Neuronal stem cell (in vitro differentiated cells): ENCODE data around the gene BTRC.

Experiments used
- DNase-seq: peaks from one replicate; pipeline ENCODE4 v3.0.0-alpha.2; 2013; ENCODE audit warnings: low spot score
- H2AFZ ChIP-seq: one replicate; pipeline ENCODE4 v1.6.1; 2013; ENCODE audit warnings: mild to moderate bottlenecking, low read length, inconsistent platforms
- H2AK5ac ChIP-seq: 2 replicates; pipeline ENCODE4 v1.6.1; 2013; ENCODE audit warnings: low read depth, mild to moderate bottlenecking, inconsistent platforms, low read length, moderate library complexity, mixed read lengths
- H2BK120ac ChIP-seq: 2 replicates; pipeline ENCODE4 v1.6.1; 2013; ENCODE audit warnings: low read depth, mild to moderate bottlenecking, inconsistent platforms, low read length, moderate library complexity, mixed read lengths
- H2BK12ac ChIP-seq: one replicate; pipeline ENCODE4 v1.6.1; 2013; ENCODE audit warnings: low read length, inconsistent platforms
- H2BK15ac ChIP-seq: 2 replicates; pipeline ENCODE4 v1.6.1; 2013; ENCODE audit warnings: mild to moderate bottlenecking, low read length, inconsistent platforms, mixed read lengths
- H2BK5ac ChIP-seq: one replicate; pipeline ENCODE4 v1.6.1; 2013; ENCODE audit warnings: inconsistent platforms, mild to moderate bottlenecking, low read length, moderate library complexity
- H3K14ac ChIP-seq: one replicate; pipeline ENCODE4 v1.6.1; 2013; ENCODE audit warnings: low read length, inconsistent platforms
- H3K18ac ChIP-seq: 2 replicates; pipeline ENCODE4 v1.6.1; 2013; ENCODE audit warnings: low read length, inconsistent platforms
- H3K23ac ChIP-seq: 2 replicates; pipeline ENCODE4 v1.6.1; 2013; ENCODE audit warnings: low read depth, mild to moderate bottlenecking, mixed read lengths, low read length, inconsistent platforms; ENCODE audit not compliant: poor library complexity
- H3K27ac ChIP-seq: replicated peaks from 3 replicates; pipeline ENCODE4 v1.5.1; 2013; ENCODE audit warnings: low read length, inconsistent platforms
- H3K27me3 ChIP-seq, 3 experiments: 2 replicates each; pipeline ENCODE4 v1.6.1; 2013; ENCODE audit warnings: low read length in 3 of 3, mild to moderate bottlenecking in 2 of 3, inconsistent platforms in 1 of 3, low read depth in 1 of 3, mixed read lengths in 1 of 3, moderate library complexity in 1 of 3; ENCODE audit not compliant: control insufficient read depth in 3 of 3, insufficient read depth in 3 of 3
- H3K36me3 ChIP-seq, 2 donors: replicated peaks in 1 of 2; 2 replicates each; pipeline ENCODE4 v1.6.1; 2013; ENCODE audit warnings: low read length in 2 of 2; ENCODE audit not compliant: control insufficient read depth in 2 of 2, insufficient read depth in 2 of 2
- H3K4ac ChIP-seq: 2 replicates; pipeline ENCODE4 v1.6.1; 2013; ENCODE audit warnings: inconsistent platforms, mild to moderate bottlenecking, low read length, moderate library complexity
- H3K4me1 ChIP-seq, 2 donors: 1 replicate in 1 of 2; 2 replicates in 1 of 2; pipeline ENCODE4 v1.6.1; 2013; ENCODE audit warnings: low read length in 2 of 2, low read depth in 1 of 2; ENCODE audit not compliant: control insufficient read depth in 2 of 2, insufficient read depth in 1 of 2
- H3K4me2 ChIP-seq: one replicate; pipeline ENCODE4 v1.6.1; 2013; ENCODE audit warnings: mild to moderate bottlenecking, low read length, inconsistent platforms; ENCODE audit not compliant: insufficient read depth, poor library complexity, severe bottlenecking
- H3K4me3 ChIP-seq, 2 donors: 2 replicates each; pipeline ENCODE4 v1.5.1; 2013; ENCODE audit warnings: low read length in 2 of 2, mild to moderate bottlenecking in 2 of 2, inconsistent platforms in 1 of 2, moderate library complexity in 1 of 2
- H3K79me1 ChIP-seq: one replicate; pipeline ENCODE4 v1.6.1; 2013; ENCODE audit warnings: low read depth, mild to moderate bottlenecking, inconsistent platforms, low read length, moderate library complexity
- H3K9ac ChIP-seq: one replicate; pipeline ENCODE4 v1.6.1; 2013; ENCODE audit warnings: mild to moderate bottlenecking, low read depth, low read length, inconsistent platforms; ENCODE audit not compliant: poor library complexity
- H3K9me3 ChIP-seq, 2 donors: replicated peaks in 1 of 2; 2 replicates each; pipeline versions ENCODE3 to v1.6.1; 2013; ENCODE audit warnings: low read length in 2 of 2, mild to moderate bottlenecking in 2 of 2, inconsistent platforms in 1 of 2, low read depth in 1 of 2, mixed read lengths in 1 of 2, moderate library complexity in 1 of 2; ENCODE audit not compliant: control insufficient read depth in 2 of 2, insufficient read depth in 1 of 2
- H4K8ac ChIP-seq: one replicate; pipeline ENCODE4 v1.6.1; 2013; ENCODE audit warnings: low read depth, mild to moderate bottlenecking, inconsistent platforms, low read length, moderate library complexity
- H4K91ac ChIP-seq: one replicate; pipeline ENCODE4 v1.6.1; 2013; ENCODE audit warnings: low read length, low read depth, mild to moderate bottlenecking, inconsistent platforms; ENCODE audit not compliant: poor library complexity
- WGBS, 2 donors: extraction: QIAGEN DNeasy Blood & Tissue Kit; methylation state at CpG; one replicate each; pipeline ENCODE4 v1.1.7; 2013; ENCODE audit warnings: missing lambda C conversion rate in 2 of 2, mixed read lengths in 1 of 2; ENCODE audit not compliant: insufficient read length in 2 of 2, insufficient replicate concordance in 1 of 2; ENCODE audit errors: extremely low coverage in 2 of 2; 5-methylcytosine and 5-hydroxymethylcytosine counted together

Gene BTRC

DNA sequence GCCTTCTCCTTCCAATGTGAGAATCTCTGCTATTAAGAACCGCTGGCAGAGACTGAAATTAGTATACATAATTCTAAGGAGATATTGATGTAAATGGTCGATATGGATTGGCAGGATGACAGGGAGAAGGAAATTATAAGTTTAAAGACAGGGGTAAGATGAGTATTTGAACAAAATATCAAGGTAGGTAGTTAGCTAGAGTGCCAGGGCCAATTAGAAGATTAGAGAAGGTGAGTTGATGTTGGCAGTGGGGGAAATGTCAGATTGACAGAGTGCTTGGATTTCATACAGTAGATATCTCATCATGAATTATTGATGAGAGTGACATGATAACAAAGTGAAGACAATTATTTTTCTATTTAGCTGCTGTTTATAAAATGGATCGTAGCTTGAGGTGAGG, 74.1 kb downstream of the BTRC start:
- Histone ChIP-seq H2BK5ac (no peak overlapping the region), H3K4ac (no peak overlapping the region), H3K9me3 (no peaks in the 10 kb centered on the region), H3K18ac (no peak overlapping the region), H3K4me3 (no peak overlapping the region), H2BK15ac (no peak overlapping the region), H3K4me2 (no peak overlapping the region), H4K91ac (no peak overlapping the region), H2BK120ac (no peak overlapping the region), H3K23ac (no peak overlapping the region), H3K36me3 (no peaks in the 10 kb centered on the region), H3K9ac (no peak overlapping the region), H3K79me1 (no peaks in the 10 kb centered on the region), H3K4me1 (no peaks in the 10 kb centered on the region), H3K14ac (no peak overlapping the region), H2AFZ (no peak overlapping the region), H2BK12ac (no peak overlapping the region), H2AK5ac (no peak overlapping the region), H4K8ac (no peak overlapping the region), H3K27me3 (no peaks in the 10 kb centered on the region), H3K27ac (no peak overlapping the region)
- DNase-seq, result no peak
- 100% methylated on average over 1 of the region's 3 CpGs; no CpG with 5 or more reads in 1 of the 2 donors for whole genome bisulfite sequencing, 2 donors

DNA sequence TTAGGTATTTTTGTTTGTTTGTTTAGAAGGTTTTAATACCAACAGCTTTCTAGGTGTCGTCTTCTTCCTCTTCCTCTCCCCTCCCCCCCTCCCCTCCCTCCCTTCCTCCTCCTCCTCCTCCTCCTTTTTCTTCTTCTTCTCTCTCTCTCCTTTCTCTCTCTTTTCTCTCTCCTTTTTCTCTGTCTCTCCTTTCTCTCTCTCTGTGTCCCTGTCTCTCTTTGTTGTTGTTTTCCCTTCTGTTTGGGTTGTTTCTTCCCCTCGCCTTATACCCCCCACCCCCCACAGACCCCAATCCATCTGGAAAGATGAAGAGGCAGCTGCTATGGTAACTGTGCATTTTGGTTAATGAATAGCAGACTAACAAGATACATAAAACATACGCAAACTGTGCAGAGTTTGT, 75.5 kb downstream of the BTRC start:
- no peak overlapping the region for H3K23ac ChIP-seq
- H3K27ac ChIP-seq, result no peak overlapping the region
- H2BK5ac ChIP-seq, result no peak overlapping the region
- no peak overlapping the region for H4K91ac ChIP-seq
- H2BK120ac ChIP-seq, result no peak overlapping the region
- no peaks in the 10 kb centered on the region for H3K4me1 ChIP-seq
- H3K9me3 ChIP-seq, result no peaks in the 10 kb centered on the region
- H3K27me3 ChIP-seq, result no peaks in the 10 kb centered on the region
- no peak overlapping the region for H2AK5ac ChIP-seq
- no peak overlapping the region for H3K4me3 ChIP-seq
- no peaks in the 10 kb centered on the region for H3K79me1 ChIP-seq
- no peak for DNase-seq
- no peaks in the 10 kb centered on the region for H3K36me3 ChIP-seq
- H3K4ac ChIP-seq, result no peak overlapping the region
- H3K14ac ChIP-seq, result no peak overlapping the region
- H2AFZ ChIP-seq, result no peak overlapping the region
- no peak overlapping the region for H2BK12ac ChIP-seq
- no peak overlapping the region for H3K18ac ChIP-seq
- WGBS, 2 donors, result no CpG with 5 or more reads among the region's 3 CpGs
- no peak overlapping the region for H2BK15ac ChIP-seq
- no peak overlapping the region for H3K9ac ChIP-seq
- no peak overlapping the region for H4K8ac ChIP-seq
- H3K4me2 ChIP-seq, result no peak overlapping the region

DNA sequence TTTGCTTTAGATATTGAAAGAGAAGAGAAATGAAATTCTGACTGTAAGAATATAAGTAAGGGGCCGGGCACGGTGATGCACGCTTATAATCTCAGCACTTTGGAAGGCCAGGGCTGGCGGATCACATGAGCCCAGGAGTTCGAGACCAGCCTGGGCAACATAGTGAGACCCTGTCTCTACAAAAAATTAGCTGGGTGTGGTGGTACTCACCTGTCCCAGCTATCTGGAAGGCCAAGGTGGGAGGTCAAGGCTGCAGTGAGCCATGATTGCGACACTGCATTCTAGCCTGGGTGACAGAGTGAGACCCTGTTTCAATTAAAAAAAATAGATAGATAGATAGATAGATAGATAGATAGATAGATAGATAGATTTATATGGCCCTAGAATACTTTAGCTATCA, 82.3 kb downstream of the BTRC start:
- Histone ChIP-seq H3K9ac (no peak overlapping the region), H3K4me1 (peaks cover 0 to 2% of the 10 kb centered on the region in 2 donors), H2AK5ac (no peak overlapping the region), H2BK120ac (no peak overlapping the region), H4K8ac (no peak overlapping the region), H3K36me3 (no peaks in the 10 kb centered on the region), H3K4me3 (no peak overlapping the region), H3K9me3 (no peaks in the 10 kb centered on the region), H3K79me1 (no peaks in the 10 kb centered on the region), H3K18ac (no peak overlapping the region), H3K27me3 (no peaks in the 10 kb centered on the region), H2BK12ac (no peak overlapping the region), H3K27ac (no peak overlapping the region), H3K4me2 (no peak overlapping the region), H3K23ac (no peak overlapping the region), H3K4ac (no peak overlapping the region), H2AFZ (no peak overlapping the region), H4K91ac (no peak overlapping the region), H2BK15ac (no peak overlapping the region), H3K14ac (no peak overlapping the region), H2BK5ac (no peak overlapping the region)
- no peak for DNase-seq
- WGBS, 2 donors, result no CpG with 5 or more reads among the region's 6 CpGs

GRCh38 chr10:101438881-101439391, 85.0 kb downstream of the BTRC start:
- H4K91ac ChIP-seq, result no peak overlapping the region
- no peak overlapping the region for H2BK15ac ChIP-seq
- peaks cover 0 to 4% (median 0%) of the 10 kb centered on the region in 3 experiments for H3K27me3 ChIP-seq
- no peak overlapping the region for H3K23ac ChIP-seq
- H3K36me3 ChIP-seq, result no peaks in the 10 kb centered on the region
- H3K4me2 ChIP-seq, result no peak overlapping the region
- no peak overlapping the region for H2AK5ac ChIP-seq
- H3K9me3 ChIP-seq, result no peaks in the 10 kb centered on the region
- no peak overlapping the region for H3K4ac ChIP-seq
- H3K18ac ChIP-seq, result no peak overlapping the region
- no peak overlapping the region for H2BK120ac ChIP-seq
- H3K9ac ChIP-seq, result no peak overlapping the region
- H2BK5ac ChIP-seq, result no peak overlapping the region
- no peak overlapping the region for H2BK12ac ChIP-seq
- H3K79me1 ChIP-seq, result no peaks in the 10 kb centered on the region
- peaks cover 0 to 4% of the 10 kb centered on the region in 2 donors for H3K4me1 ChIP-seq
- no peak overlapping the region for H3K4me3 ChIP-seq
- H3K14ac ChIP-seq, result no peak overlapping the region
- no peak overlapping the region for H2AFZ ChIP-seq
- no peak overlapping the region for H4K8ac ChIP-seq
- no peak for DNase-seq
- no peak overlapping the region for H3K27ac ChIP-seq
- no CpG with 5 or more reads among the region's 5 CpGs for WGBS, 2 donors
